ENCODE measurements around the gene SCP2D1.

Gene SCP2D1

DNA sequence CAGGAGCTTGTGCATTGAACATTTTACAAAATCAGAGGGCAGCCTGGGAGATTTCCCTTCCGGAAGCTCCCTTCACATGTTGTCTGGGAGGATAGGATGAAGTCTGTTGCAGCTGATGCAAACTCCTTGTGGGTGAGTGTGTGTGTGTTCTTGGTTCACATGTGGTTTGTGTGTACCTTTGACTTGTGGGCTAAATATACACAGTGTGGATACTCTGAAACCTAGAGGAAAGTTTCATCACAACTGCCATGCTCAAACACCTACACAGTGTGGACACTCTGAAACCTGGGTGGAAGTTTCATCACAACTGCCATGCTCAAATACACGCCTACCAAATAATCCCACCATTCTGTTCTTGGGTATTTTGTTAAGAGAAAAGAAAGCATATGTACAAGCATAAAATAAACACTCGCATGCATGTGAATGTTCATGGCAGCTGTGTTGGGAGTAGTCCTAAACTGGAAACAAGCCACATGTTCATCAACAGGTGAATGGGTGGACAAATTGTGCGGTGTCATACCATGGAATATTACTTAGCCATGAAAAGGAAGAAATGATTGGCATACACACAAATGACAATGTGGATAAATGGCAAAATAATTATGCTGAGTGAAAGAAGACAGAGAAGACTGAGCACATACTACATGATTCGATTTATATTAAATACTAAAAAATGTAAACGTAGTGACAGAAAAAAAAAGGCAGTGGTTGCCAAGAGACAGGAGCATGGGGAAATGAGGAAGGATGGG is 1.8 kb downstream of the SCP2D1 start:
- no peak for DNase-seq

DNA sequence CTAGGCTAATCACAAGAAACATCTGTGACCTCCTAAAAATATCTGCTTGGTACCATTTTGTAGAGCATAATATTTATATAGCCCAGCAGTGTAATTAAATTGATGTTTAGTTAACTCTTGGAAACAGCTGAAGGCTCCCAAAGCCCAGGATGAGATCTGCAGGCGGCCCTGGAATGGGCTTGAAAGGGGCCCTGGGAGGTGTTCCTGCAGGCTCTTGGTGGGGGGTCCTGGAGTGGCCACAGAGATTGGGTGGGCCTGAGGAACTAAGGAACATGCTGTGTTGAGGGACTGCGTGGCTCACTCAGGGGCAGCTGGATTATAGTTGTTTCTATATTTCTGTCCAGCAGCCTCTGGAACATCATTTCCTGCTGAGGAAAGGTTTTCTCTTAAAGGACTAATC is 9.2 kb downstream of the SCP2D1 start:
- DNase-seq: no peak

- peak; percentile 68 to 87 (median 83) for DNase-seq
These were observed 18.4 kb downstream of the SCP2D1 start for GRCh38 chr20:18831830-18832499.

DNA sequence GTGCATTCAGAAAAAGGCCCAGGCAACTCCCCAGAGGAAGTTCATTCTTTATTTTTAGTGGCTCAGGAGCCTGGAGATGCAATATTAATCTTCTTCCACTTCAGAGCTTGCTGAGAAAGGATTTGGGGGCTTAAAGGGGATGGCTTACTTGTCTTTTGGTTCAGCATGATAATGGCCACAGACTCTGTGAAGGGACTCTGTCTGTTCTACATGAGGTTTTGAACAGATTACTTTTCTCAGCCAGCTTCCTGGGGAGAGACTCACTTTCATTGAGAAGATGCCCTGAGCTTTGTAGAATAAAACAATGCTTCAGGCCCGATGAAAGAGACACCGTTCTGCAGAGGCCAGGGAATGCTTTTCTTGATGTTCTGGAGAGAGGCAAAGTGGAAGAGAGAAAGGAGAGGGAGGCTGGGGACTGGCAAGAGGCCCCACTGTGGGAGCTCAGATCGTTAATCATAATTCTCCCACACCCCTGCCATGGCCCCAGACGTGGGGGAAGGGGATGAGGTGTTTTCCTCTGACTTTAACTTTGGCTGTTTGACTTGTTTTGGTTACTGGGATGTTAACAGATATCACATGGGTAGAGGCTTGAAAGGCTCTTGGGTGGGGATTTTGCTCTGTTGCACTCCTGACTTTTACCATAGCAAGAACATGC is 19.1 kb downstream of the SCP2D1 start:
- DNase-seq: peak in 2 of 4 experiments; percentile 21 to 36

- peak; percentile 10 to 47 (median 35) for DNase-seq
These were observed 22.1 kb downstream of the SCP2D1 start for GRCh38 chr20:18835466-18836256.

DNA sequence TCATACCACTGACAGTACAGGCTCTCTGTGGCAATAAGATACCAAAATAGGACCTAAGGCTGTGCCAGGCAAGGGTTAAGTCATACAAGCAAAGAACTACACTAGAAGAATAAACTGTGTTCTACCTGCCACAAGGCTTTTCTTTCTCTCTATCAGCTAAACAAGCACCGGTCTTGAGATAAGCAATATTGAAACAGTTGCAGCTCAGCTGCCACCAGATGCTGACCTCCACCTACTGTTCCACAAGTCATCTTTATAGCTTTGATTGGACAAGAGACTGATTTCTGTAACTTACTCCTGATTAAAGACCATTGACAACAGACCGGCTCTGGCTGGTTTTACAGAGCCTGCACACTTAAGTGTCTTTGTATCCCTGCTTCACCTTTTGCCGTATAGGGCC is 24.1 kb downstream of the SCP2D1 start:
- DNase-seq: no peak

GRCh38 chr20:18839507-18840247 is 26.1 kb downstream of the SCP2D1 start:
- no peak for DNase-seq

GRCh38 chr20:18840248-18840645 is 26.7 kb downstream of the SCP2D1 start:
- no peak for DNase-seq

DNA sequence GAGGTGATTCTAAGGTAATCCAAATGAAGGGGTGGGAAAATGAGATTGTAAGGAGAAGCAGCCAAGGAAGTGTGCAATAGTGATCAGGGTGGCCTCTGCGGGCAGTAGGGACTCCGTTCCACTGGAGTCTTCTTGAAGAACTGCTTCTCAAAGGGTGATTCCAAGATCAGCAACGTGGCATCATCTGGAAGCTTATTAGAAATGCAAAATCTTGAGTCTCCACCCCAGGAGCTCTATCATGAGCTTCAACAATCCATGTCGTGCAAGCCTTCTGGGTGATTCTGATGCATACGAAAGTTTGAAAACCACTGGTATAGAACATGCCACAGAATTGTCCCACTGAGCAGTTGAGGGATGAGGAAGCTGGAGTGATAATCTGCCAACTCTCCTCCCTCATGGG is 31.4 kb downstream of the SCP2D1 start:
- DNase-seq: no peak

DNA sequence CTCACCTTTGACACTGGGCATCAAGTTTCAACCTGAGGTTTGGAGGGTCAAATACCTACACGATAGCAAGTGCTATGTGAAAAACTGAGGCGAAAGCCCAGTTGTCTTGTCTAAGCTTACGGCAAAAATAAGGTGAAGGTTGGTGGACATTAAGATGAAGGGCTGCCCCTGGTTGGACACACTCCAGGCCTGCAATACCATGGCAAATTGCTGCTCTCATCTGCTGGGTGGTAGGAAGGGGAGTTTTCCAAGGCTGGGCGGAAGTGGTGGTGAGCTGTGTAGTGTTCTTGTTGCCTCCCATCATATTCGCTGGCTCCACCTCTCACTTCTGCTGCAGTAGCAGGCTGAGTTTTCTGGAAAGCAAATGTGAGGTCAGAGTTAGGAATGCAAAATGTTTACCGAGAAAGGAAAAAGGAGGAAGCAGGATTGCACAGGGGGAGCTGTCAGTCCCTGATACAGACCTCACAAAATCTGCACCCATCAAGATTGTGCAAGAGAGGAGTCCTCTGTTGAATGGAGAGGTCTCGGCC is 33.7 kb downstream of the SCP2D1 start:
- DNase-seq: no peak

- DNase-seq: no peak
These were observed 35.5 kb downstream of the SCP2D1 start for GRCh38 chr20:18849131-18849530.

- no peak for DNase-seq
These were observed 38.0 kb downstream of the SCP2D1 start for GRCh38 chr20:18851629-18852028.

GRCh38 chr20:18852318-18852717 is 38.7 kb downstream of the SCP2D1 start:
- no peak for DNase-seq

- DNase-seq: no peak
These were observed 39.6 kb downstream of the SCP2D1 start for GRCh38 chr20:18853216-18853615.

DNA sequence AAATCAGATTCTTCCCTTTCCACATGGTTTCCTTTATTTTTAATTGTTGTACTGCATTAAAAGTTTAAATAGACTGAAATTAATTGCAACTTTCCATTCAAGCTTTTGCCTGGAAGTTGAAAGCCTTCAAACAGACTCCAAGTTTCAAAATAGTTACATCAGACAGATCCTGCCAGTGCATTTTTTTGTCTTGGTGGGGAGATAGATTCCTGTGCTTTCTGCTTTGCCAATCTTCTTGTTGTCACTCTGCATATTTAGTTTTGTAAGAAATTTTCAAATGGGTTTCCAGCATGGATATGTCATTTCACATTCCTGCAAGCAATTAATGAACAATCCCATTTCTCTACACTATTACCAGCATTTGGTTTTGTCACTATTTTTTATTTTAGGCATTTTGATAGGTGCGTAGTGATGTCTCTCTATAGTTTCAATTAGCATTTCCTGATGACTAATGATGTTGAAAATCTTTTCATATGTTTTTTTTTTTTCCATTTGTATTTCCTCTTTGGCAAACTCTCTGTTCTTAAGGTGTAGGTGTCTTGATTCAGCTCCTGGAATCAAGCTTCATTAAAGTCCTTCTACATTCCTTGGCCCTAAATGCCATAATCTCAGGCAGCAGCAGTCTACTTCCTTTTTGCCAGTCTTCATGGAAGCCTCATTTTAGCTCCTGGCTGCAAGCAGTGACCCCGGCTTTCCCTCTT is 40.5 kb downstream of the SCP2D1 start:
- DNase-seq: no peak

GRCh38 chr20:18855882-18856281 is 42.3 kb downstream of the SCP2D1 start:
- DNase-seq: no peak

DNA sequence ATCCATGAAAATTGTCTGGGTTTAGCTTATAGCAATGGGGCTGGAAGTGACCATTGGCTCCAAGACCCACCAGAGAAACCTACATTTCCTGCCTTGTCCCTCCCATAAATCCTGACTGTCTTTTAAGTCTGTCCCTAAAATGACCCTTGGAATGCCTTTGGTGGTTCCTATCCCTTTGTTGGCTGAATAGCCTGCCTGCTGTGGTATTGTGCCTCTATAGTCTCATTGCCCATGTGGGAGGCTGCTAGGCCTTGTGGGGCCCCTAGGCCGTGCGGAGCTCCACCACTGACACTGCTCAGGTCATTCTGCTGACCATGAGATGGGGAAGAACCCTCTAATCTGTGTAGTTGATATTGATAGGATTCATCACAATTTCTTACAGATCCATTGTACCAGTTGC is 43.3 kb downstream of the SCP2D1 start:
- no peak for DNase-seq

- no peak for DNase-seq
These were observed 44.1 kb downstream of the SCP2D1 start for GRCh38 chr20:18857640-18858039.

DNA sequence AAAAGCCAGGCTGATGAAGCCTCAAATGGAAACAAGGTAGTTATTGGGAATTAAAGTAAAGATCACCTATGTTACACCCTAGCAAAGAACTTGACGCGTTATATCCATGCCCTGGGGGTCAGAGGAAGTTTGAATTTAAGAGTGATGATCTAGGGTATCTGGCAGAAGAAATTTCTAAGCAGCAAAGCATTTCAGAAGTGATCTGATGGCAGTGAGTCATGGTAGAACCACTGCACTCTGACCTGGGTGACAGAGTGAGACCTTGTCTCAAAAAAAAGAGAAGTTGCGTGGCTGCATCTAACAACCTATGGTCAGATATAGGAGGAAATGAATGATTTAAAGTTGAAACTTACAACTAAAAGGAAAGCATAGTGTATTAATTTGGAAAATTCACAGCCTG is 45.2 kb downstream of the SCP2D1 start:
- peak in 3 of 4 experiments; percentile 26 to 40 (median 29) for DNase-seq
